Spleen (tissue), 11 donors: ENCODE data around the gene PIK3CG. TPM values are rescaled to one million over a fixed set of nuclear protein-coding genes. Genes with fewer than 3 reads are reported as not detected.
"Not testable (repeated sequence)": the region's sequence is repeated elsewhere in the genome, so short reads cannot be mapped to it uniquely, and the experiment has no call there.

ENCODE experiments used
- DNase-seq: peaks from one replicate; pipeline ENCODE4 v3.0.0-alpha.2; 2020
- H3K27ac ChIP-seq, 8 donors: fragments of 200-600 bp; sonication (generic) in 7 of 8; 1 replicate in 4 of 8; 2 replicates in 4 of 8; pipeline versions ENCODE4 v1.5.0 to v1.8.0; 2016 to 2021; ENCODE audit warnings: inconsistent platforms in 4 of 8, mild to moderate bottlenecking in 4 of 8, moderate library complexity in 1 of 8
- H3K27me3 ChIP-seq, 7 donors: fragments of 200-600 bp; sonication (generic) in 6 of 7; replicated peaks in 1 of 7; 1 replicate in 4 of 7; 2 replicates in 3 of 7; pipeline versions ENCODE4 v1.5.0 to v1.8.0; 2016 to 2021; ENCODE audit warnings: inconsistent platforms in 3 of 7, mild to moderate bottlenecking in 1 of 7
- H3K36me3 ChIP-seq, 6 donors: fragments of 200-600 bp; sonication (generic) in 5 of 6; 1 replicate in 4 of 6; 2 replicates in 2 of 6; pipeline versions ENCODE4 v1.5.0 to v1.8.0; 2016 to 2021; ENCODE audit warnings: inconsistent platforms in 2 of 6
- H3K4me1 ChIP-seq, 6 donors: fragments of 200-600 bp; sonication (generic) in 5 of 6; 1 replicate in 3 of 6; 2 replicates in 3 of 6; pipeline versions ENCODE4 v1.5.0 to v1.8.0; 2016 to 2021; ENCODE audit warnings: inconsistent platforms in 3 of 6
- H3K4me3 ChIP-seq, 8 donors: fragments of 200-600 bp; sonication (generic) in 7 of 8; 1 replicate in 4 of 8; 2 replicates in 4 of 8; pipeline versions ENCODE4 v1.5.0 to v1.8.0; 2016 to 2021; ENCODE audit warnings: inconsistent platforms in 4 of 8, mild to moderate bottlenecking in 4 of 8, moderate library complexity in 2 of 8
- H3K9me3 ChIP-seq, 8 donors: fragments of 200-600 bp; sonication (generic) in 7 of 8; 1 replicate in 4 of 8; 2 replicates in 4 of 8; pipeline versions ENCODE4 v1.5.0 to v1.8.0; 2016 to 2021; ENCODE audit warnings: inconsistent platforms in 4 of 8
- CTCF ChIP-seq, 11 experiments: fragments of 200-600 bp in 7 of 11; fragments of 450-650 bp in 4 of 11; sonication (generic) in 4 of 11; IDR thresholded peaks in 8 of 11; conservative IDR thresholded peaks in 3 of 11; 1 replicate in 7 of 11; 2 replicates in 4 of 11; pipeline versions ENCODE4 v1.4.0 to v1.8.0; 2016 to 2021; ENCODE audit warnings: antibody characterized with exemption in 11 of 11, inconsistent platforms in 4 of 11, mild to moderate bottlenecking in 1 of 11
- POLR2A ChIP-seq, 3 donors: fragments of 450-650 bp; IDR thresholded peaks; one replicate each; pipeline ENCODE4 v1.5.1; 2017; ENCODE audit warnings: antibody characterized with exemption in 3 of 3, mild to moderate bottlenecking in 1 of 3
- POLR2AphosphoS5 ChIP-seq, 3 donors: sonication (generic); formaldehyde crosslinking; IDR thresholded peaks; one replicate each; pipeline ENCODE4 v1.5.1; 2017; ENCODE audit warnings: antibody characterized with exemption in 3 of 3
- WGBS, 5 donors: extraction: QIAGEN DNeasy Blood & Tissue Kit in 3 of 5; methylation state at CpG; one replicate each; pipeline versions ENCODE4 v1.1.5 to v1.1.7; 2013 to 2018; 5-methylcytosine and 5-hydroxymethylcytosine counted together
- intact Hi-C: fragments of 100-400 bp; cut with DNase I; formaldehyde crosslinking; loops from one replicate; pipeline ENCODE4 v1.15.0; 2023; ENCODE audit warnings: low total_unique reads
- polyA plus RNA-seq, 3 donors: library from polyadenylated mRNA; stranded (reverse); fragments of 200-250 nt; gene quantifications; one replicate each; pipeline ENCODE4 v1.2.1, GENCODE V29; 2013
- total RNA-seq, 7 donors: library from RNA; depleted of rRNA in 3 of 7; stranded (reverse); fragments of >200 nt in 3 of 7; fragmentation: NEBNext Ultra II Directional in 4 of 7; extraction: Animal tissue kit (Norgen Biotek cat#: 25700) in 4 of 7; gene quantifications; one replicate each; pipeline versions ENCODE4 v1.1.0 to v1.2.1, GENCODE V29; 2016 to 2021
- donor health status: healthy with polysubstance abuse.
- donor health status: DM: no; HTN: no; CAD: no; lungs with moderate emphysema.
- donor health status: DM: no; HTN: no; CAD: no.
- donor health status: Bipolar disorder and iron deficiency.
- donor health status: healthy.
- donor health status: DM: no; HTN: no; CAD: no.
- donor health status: DM: yes; HTN: yes; CAD: no.

PIK3CG gene
- total and polyA plus RNA-seq, 10 donors: 1.3 to 54.8 (median 38.0) TPM

- Histone ChIP-seq H3K9me3 (peaks cover 0 to 17% (median 8%) of the 10 kb centered on the region in 8 donors), H3K4me3 (no peak overlapping the region), H3K4me1 (no peaks in the 10 kb centered on the region), H3K27ac (no peak overlapping the region), H3K36me3 (no peaks in the 10 kb centered on the region), H3K27me3 (no peaks in the 10 kb centered on the region)
- TF ChIP-seq CTCF (IDR thresholded peaks at IDR 0.05 in 8 of 11, conservative IDR thresholded peaks at IDR 0.05 in 3 of 11): no peak
- TF ChIP-seq POLR2AphosphoS5 (IDR thresholded peaks at IDR 0.05): no peak
- no peak for TF ChIP-seq POLR2A (IDR thresholded peaks at IDR 0.05)
- WGBS, 5 donors: 76 to 88% (median 86%) methylated on average over 2 of the region's 2 CpGs
- intact Hi-C loops: no loop called here
- no peak for DNase-seq
These were observed 37.5 kb upstream of the PIK3CG start for GRCh38 chr7:106827626-106828025.

GRCh38 chr7:106829496-106829895 is 35.6 kb upstream of the PIK3CG start:
- TF ChIP-seq POLR2A (IDR thresholded peaks at IDR 0.05): no peak
- no peak for TF ChIP-seq POLR2AphosphoS5 (IDR thresholded peaks at IDR 0.05)
- TF ChIP-seq CTCF (IDR thresholded peaks at IDR 0.05 in 8 of 11, conservative IDR thresholded peaks at IDR 0.05 in 3 of 11): no peak
- intact Hi-C loops: no loop called here
- WGBS, 5 donors: 85 to 93% (median 89%) methylated on average over 7 of the region's 7 CpGs

GRCh38 chr7:106830896-106831295 is 34.2 kb upstream of the PIK3CG start:
- H3K9me3 ChIP-seq: peaks cover 0 to 17% (median 8%) of the 10 kb centered on the region in 8 donors
- H3K36me3 ChIP-seq, H3K4me3 ChIP-seq, H3K27me3 ChIP-seq, H3K27ac ChIP-seq, DNase-seq, intact Hi-C loops, H3K4me1 ChIP-seq: not testable (repeated sequence)
- 89 to 93% (median 90%) methylated on average over 9 of the region's 9 CpGs for WGBS, 5 donors

More at GRCh38 chr7:106829496-106829895, 35.6 kb upstream of the PIK3CG start:
- Histone ChIP-seq H3K4me1 (no peaks in the 10 kb centered on the region), H3K4me3 (no peak overlapping the region), H3K27ac (no peak overlapping the region), H3K9me3 (peaks cover 0 to 17% (median 8%) of the 10 kb centered on the region in 8 donors), H3K27me3 (no peaks in the 10 kb centered on the region), H3K36me3 (no peaks in the 10 kb centered on the region)
- no peak for DNase-seq

GRCh38 chr7:106836816-106837215 is 28.3 kb upstream of the PIK3CG start:
- peaks cover 0 to 16% (median 5%) of the 10 kb centered on the region in 8 donors for H3K9me3 ChIP-seq
- WGBS, 5 donors: 85 to 96% (median 88%) methylated on average over 2 of the region's 2 CpGs
- no peaks in the 10 kb centered on the region for H3K27me3 ChIP-seq
- TF ChIP-seq POLR2A (IDR thresholded peaks at IDR 0.05) (no peak), CTCF (IDR thresholded peaks at IDR 0.05 in 8 of 11, conservative IDR thresholded peaks at IDR 0.05 in 3 of 11) (no peak), POLR2AphosphoS5 (IDR thresholded peaks at IDR 0.05) (no peak)
- peaks cover 0 to 3% (median 0%) of the 10 kb centered on the region in 6 donors for H3K4me1 ChIP-seq
- no peak overlapping the region for H3K27ac ChIP-seq
- no peaks in the 10 kb centered on the region for H3K36me3 ChIP-seq
- no peak for DNase-seq
- intact Hi-C loops: no loop called here
- no peak overlapping the region for H3K4me3 ChIP-seq

GRCh38 chr7:106839511-106839910 is 25.6 kb upstream of the PIK3CG start:
- Histone ChIP-seq H3K36me3 (no peaks in the 10 kb centered on the region), H3K4me3 (no peak overlapping the region), H3K4me1 (peaks cover 0 to 3% (median 0%) of the 10 kb centered on the region in 6 donors), H3K27ac (no peak overlapping the region), H3K9me3 (peaks cover 0 to 16% (median 5%) of the 10 kb centered on the region in 8 donors), H3K27me3 (no peaks in the 10 kb centered on the region)
- no peak for TF ChIP-seq CTCF (IDR thresholded peaks at IDR 0.05 in 8 of 11, conservative IDR thresholded peaks at IDR 0.05 in 3 of 11)
- no peak for TF ChIP-seq POLR2AphosphoS5 (IDR thresholded peaks at IDR 0.05)
- TF ChIP-seq POLR2A (IDR thresholded peaks at IDR 0.05): no peak
- 57 to 80% (median 62%) methylated on average over 2 of the region's 2 CpGs for WGBS, 5 donors
- no peak for DNase-seq
- intact Hi-C loops: no loop called here
